Loucy (cell line): ENCODE measurements around the gene COX7A2.

ENCODE experiments used
- CTCF ChIP-seq: fragments of 200-600 bp; sonication (generic); conservative IDR thresholded peaks from 2 replicates; pipeline ENCODE4 v1.5.1; 2014; ENCODE audit warnings: mild to moderate bottlenecking, antibody characterized with exemption, low read length
- EZH2phosphoT487 ChIP-seq: fragments of 200-600 bp; IDR thresholded peaks from 2 replicates; pipeline ENCODE4 v1.6.1; 2018; ENCODE audit warnings: antibody characterized with exemption, mild to moderate bottlenecking, moderate library complexity, borderline replicate concordance

GRCh38 chr6:75213112-75213511 is 30.5 kb downstream of the COX7A2 start:
- TF ChIP-seq CTCF (no peak), EZH2phosphoT487 (no peak)
